Activated naive CD8-positive, alpha-beta T cell treated with anti-CD3 and anti-CD28 coated beads, Interleukin-2, amount 10 ng/mL, durations not matched to agents 7 days and 5 days (primary cell): ENCODE measurements around the gene SERBP1. TPM values are rescaled to one million over a fixed set of nuclear protein-coding genes. Genes with fewer than 3 reads are reported as not detected.
"Not testable (repeated sequence)": the region's sequence is repeated elsewhere in the genome, so short reads cannot be mapped to it uniquely, and the experiment has no call there.

ENCODE experiments used
- ATAC-seq: fragments of 150-1000 bp; cut with Tn5 transposase; one replicate; pipeline ENCODE4 v1.10.0; 2021; ENCODE audit warnings: low read depth, moderate library complexity
- POLR2A ChIA-PET: fragments of 350-600 bp; sonication (Branson Sonifier 250); formaldehyde crosslinking; loops from one replicate; lab custom pipeline; 2021; ENCODE audit warnings: antibody characterized with exemption; lab: Charles Lee
- DNase-seq: peaks from one replicate; pipeline ENCODE4 v3.0.0; 2021
- H3K27ac Mint-ChIP-seq: one replicate; pipeline ENCODE4 v1.8.0; 2022; ENCODE audit warnings: mild to moderate bottlenecking, mixed read lengths
- H3K27me3 Mint-ChIP-seq: one replicate; pipeline ENCODE4 v1.8.0; 2022; ENCODE audit warnings: mild to moderate bottlenecking, moderate library complexity, mixed read lengths
- H3K36me3 Mint-ChIP-seq: one replicate; pipeline ENCODE4 v1.8.0; 2021; ENCODE audit warnings: mild to moderate bottlenecking, mixed read lengths
- H3K4me1 Mint-ChIP-seq: one replicate; pipeline ENCODE4 v1.8.0; 2021; ENCODE audit warnings: mixed read lengths
- H3K4me3 Mint-ChIP-seq: one replicate; pipeline ENCODE4 v1.8.0; 2022; ENCODE audit warnings: mild to moderate bottlenecking, moderate library complexity, mixed read lengths
- H3K9me3 Mint-ChIP-seq: one replicate; pipeline ENCODE4 v1.8.0; 2021; ENCODE audit warnings: mixed read lengths
- total RNA-seq, 2 experiments: library from RNA; stranded (reverse); gene quantifications; one replicate each; pipeline ENCODE4 v1.2.3, GENCODE V29; 2021

The SERBP1 gene
- total RNA-seq, 2 experiments from 2014 or later: 219 to 221 TPM

DNA sequence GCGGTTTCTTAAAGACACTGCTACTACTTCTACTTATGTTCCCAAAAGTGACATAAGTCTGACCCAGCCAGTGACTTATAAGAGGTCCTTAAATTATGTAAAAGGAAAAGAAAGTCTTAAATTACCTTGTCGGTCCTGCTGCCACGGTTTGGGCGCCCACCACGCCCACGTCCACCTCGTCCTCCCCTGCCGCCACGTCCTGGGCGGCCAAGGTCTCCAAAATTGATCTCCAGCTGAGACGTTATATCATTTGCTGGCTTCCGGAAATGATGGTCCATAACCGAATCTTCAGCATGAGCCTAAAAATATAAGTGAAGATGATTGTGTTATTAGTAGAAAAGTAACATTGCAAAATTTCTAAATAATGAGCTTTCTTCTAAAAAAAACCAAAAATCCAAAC is 15.2 kb downstream of the SERBP1 start:
- peaks cover 51% of the 10 kb centered on the region for H3K36me3 Mint-ChIP-seq
- H3K9me3 Mint-ChIP-seq: no peaks in the 10 kb centered on the region
- H3K4me1 Mint-ChIP-seq: peaks cover 32% of the 10 kb centered on the region
- DNase-seq (no peak), ATAC-seq (no peak)
- POLR2A ChIA-PET: interaction anchor here (0.9 kb wide), 1 partner anchor 13 kb away, joined by 3 read pairs; no protein-coding TSS in a partner anchor
- H3K27ac Mint-ChIP-seq: no peak overlapping the region
- no peaks in the 10 kb centered on the region for H3K27me3 Mint-ChIP-seq
- H3K4me3 Mint-ChIP-seq: no peak overlapping the region

DNA sequence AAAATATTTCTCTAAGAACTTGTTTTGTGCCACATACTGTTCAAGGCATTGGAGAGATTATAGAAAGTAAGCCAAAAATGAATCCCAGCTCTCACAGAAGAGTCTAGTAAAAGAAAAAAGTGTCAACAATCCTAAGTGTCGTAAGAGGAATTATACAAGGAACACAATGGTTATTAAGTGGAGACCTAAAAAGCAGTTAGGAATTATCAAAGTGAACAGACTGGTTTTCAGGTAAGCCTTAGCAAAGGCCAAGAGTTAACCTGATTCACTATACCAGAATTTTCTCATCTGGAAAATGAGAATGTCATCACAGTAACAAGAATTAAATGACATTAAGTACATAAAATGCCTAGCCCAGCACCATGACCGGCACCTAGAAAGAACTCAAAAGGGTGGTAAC is 15.6 kb downstream of the SERBP1 start:
- ATAC-seq (no peak), DNase-seq (no peak)
- Mint-ChIP-seq H3K27ac (no peak overlapping the region), H3K27me3 (no peaks in the 10 kb centered on the region), H3K9me3 (no peaks in the 10 kb centered on the region), H3K4me3 (no peak overlapping the region), H3K36me3 (peaks cover 50% of the 10 kb centered on the region), H3K4me1 (peaks cover 29% of the 10 kb centered on the region)
- POLR2A ChIA-PET: no interaction called here

DNA sequence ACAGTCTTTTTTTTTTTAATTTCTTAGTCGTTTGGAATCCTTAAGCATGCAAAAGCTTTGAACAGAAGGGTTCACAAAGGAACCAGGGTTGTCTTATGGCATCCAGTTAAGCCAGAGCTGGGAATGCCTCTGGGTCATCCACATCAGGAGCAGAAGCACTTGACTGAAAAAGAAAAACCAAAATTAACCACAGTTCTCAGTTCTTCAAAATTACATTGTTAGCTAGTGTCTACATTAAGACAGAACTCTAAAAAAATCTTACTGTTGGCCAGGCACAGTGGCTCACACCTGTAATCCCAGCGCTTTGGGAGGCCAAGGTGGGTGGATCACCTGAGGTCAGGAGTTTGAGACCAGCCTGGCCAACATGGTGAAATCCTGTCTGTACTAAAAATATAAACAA is 17.1 kb downstream of the SERBP1 start:
- Mint-ChIP-seq H3K4me1 (peaks cover 22% of the 10 kb centered on the region), H3K36me3 (peaks cover 47% of the 10 kb centered on the region)
- H3K27ac Mint-ChIP-seq, DNase-seq, H3K9me3 Mint-ChIP-seq, POLR2A ChIA-PET, H3K27me3 Mint-ChIP-seq, H3K4me3 Mint-ChIP-seq, ATAC-seq: not testable (repeated sequence)

DNA sequence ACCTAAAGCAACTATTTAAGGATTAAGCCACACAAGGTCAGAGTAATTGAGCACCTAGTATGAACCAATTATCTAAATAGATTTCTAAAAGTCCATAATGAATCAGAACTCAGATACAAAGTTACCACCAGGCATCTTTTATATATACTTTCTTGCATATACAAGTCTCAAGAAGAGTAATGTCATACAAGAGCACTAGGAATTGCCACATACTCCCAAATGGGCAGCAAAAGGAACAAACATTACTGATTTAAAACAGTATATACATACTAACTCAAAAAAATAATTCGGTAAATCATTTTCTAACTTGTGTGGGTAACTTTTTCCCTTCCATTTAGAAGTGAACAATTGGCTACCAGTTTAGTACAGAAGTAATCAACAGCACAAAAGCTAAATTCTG is 22.1 kb downstream of the SERBP1 start:
- Mint-ChIP-seq H3K36me3 (peaks cover 23% of the 10 kb centered on the region), H3K9me3 (no peaks in the 10 kb centered on the region), H3K4me1 (peaks cover 5% of the 10 kb centered on the region), H3K27ac (no peak overlapping the region), H3K27me3 (no peaks in the 10 kb centered on the region), H3K4me3 (no peak overlapping the region)
- no peak for DNase-seq
- ATAC-seq: no peak
- POLR2A ChIA-PET: interaction anchor here (0.9 to 2.0 kb wide), 2 partner anchors 22 to 101 kb away, joined by 3 to 7 read pairs; partner anchors contain the start of genes IL12RB2 and SERBP1

DNA sequence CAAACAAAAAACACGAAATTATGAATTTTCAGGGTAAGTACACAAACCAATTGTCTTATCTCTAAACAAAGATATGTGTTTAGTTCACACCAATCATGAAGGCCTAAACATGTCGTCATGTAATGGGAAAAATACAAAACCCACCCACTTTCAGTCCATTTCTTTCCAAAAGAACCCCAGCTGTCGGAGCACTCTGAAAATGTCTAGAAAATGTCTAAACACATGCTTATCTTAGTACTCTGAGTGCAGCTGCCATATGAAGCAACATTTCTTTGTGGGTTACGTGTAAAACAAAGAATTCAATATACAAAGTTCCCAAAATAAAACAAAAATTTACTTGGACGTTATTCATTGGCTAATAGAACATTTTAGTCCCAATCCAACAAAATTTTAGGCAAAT is 22.7 kb downstream of the SERBP1 start:
- DNase-seq (no peak), ATAC-seq (no peak)
- peaks cover 23% of the 10 kb centered on the region for H3K36me3 Mint-ChIP-seq
- POLR2A ChIA-PET: interaction anchor here (2.0 kb wide), 1 partner anchor 22 kb away, joined by 7 read pairs; the partner anchor contains the start of gene SERBP1
- no peak overlapping the region for H3K27ac Mint-ChIP-seq
- H3K27me3 Mint-ChIP-seq: no peaks in the 10 kb centered on the region
- H3K4me3 Mint-ChIP-seq: no peak overlapping the region
- peaks cover 5% of the 10 kb centered on the region for H3K4me1 Mint-ChIP-seq
- H3K9me3 Mint-ChIP-seq: no peaks in the 10 kb centered on the region

DNA sequence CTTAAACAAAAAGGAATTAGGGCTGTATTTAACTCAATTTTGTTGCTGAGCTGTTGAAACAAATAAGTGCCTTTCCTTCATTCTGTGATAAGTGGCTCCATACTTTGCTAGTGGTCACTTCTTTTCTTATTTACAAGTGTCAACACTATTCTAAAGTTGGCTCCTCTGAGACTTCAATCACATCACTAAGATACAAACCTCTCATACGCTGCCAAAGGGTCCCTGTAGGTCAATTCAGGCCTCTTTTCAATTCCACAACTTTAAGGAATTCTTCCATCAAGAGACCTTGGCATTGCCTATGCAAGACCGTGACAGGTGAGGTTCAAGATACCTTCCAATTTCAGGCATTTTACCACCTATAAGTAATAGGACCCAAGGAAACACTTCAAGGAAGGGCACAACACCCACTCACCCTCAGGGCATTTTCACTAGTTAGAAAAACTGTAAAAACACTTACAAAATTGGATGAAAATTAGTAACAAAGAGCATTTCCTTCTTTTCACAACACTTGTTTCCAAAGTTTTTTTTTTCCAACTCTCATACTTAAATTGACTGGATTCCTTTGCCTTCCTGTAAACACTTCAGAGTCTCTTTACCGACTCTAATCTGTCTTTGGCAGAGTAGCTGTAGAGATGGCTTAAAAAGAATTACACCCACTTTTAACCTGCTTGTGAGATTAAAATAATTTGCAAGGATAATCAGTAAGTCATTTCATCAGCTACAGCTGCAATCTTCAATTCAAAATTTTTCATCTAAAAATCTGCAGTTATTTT is 24.5 kb downstream of the SERBP1 start:
- POLR2A ChIA-PET: no interaction called here
- no peak overlapping the region for H3K4me3 Mint-ChIP-seq
- H3K27me3 Mint-ChIP-seq: no peaks in the 10 kb centered on the region
- peaks cover 18% of the 10 kb centered on the region for H3K36me3 Mint-ChIP-seq
- H3K9me3 Mint-ChIP-seq: no peaks in the 10 kb centered on the region
- H3K27ac Mint-ChIP-seq: no peak overlapping the region
- no peak for ATAC-seq
- peaks cover 7% of the 10 kb centered on the region for H3K4me1 Mint-ChIP-seq
- DNase-seq: no peak

DNA sequence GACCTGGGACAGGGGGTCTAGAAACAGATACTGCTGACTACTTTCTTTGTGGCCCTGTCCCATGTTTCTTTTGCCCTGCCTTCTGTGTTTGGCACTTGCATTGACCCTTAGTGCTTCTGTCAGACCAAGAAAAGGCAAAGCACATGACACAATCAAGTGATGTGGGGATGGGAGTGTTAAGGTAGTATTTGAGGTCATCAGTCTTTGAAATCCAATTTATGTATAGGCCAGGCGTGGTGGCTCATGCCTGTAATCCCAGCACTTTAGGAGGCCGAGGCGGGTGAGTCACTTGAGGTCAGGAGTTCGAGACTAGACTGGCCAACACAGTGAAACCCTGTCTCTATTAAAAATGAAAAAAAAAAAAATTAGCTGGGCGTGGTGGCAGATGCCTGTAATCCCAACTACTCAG is 26.0 kb downstream of the SERBP1 start:
- H3K4me1 Mint-ChIP-seq: peaks cover 7% of the 10 kb centered on the region
- no peak overlapping the region for H3K4me3 Mint-ChIP-seq
- ATAC-seq: no peak
- no peak overlapping the region for H3K27ac Mint-ChIP-seq
- peaks cover 14% of the 10 kb centered on the region for H3K36me3 Mint-ChIP-seq
- no peaks in the 10 kb centered on the region for H3K9me3 Mint-ChIP-seq
- H3K27me3 Mint-ChIP-seq: no peaks in the 10 kb centered on the region
- no peak for DNase-seq
- POLR2A ChIA-PET: no interaction called here

DNA sequence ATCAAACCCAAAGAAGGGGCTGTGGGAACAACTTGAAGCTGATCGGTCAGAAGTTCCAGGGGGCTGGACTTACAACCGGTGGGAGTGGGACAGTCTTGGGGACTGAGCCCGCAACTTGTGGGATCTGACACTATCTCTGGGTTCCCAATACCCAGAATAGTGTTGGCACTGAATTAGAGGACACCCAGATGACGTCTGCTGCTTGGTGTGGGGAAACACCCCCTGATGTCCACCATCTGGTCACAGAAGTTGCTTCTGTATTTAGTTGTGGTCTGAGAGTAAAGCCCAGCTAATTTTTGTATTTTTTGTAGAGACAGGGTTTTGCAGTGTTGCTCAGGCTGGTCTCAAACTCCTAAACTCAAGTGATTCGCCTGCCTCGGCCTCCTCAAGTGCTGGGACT is 28.8 kb downstream of the SERBP1 start:
- ATAC-seq (no peak), DNase-seq (no peak)
- Mint-ChIP-seq H3K27ac (no peak overlapping the region), H3K36me3 (peaks cover 26% of the 10 kb centered on the region), H3K27me3 (no peaks in the 10 kb centered on the region), H3K9me3 (no peaks in the 10 kb centered on the region), H3K4me1 (peaks cover 4% of the 10 kb centered on the region), H3K4me3 (no peak overlapping the region)
- POLR2A ChIA-PET: no interaction called here

DNA sequence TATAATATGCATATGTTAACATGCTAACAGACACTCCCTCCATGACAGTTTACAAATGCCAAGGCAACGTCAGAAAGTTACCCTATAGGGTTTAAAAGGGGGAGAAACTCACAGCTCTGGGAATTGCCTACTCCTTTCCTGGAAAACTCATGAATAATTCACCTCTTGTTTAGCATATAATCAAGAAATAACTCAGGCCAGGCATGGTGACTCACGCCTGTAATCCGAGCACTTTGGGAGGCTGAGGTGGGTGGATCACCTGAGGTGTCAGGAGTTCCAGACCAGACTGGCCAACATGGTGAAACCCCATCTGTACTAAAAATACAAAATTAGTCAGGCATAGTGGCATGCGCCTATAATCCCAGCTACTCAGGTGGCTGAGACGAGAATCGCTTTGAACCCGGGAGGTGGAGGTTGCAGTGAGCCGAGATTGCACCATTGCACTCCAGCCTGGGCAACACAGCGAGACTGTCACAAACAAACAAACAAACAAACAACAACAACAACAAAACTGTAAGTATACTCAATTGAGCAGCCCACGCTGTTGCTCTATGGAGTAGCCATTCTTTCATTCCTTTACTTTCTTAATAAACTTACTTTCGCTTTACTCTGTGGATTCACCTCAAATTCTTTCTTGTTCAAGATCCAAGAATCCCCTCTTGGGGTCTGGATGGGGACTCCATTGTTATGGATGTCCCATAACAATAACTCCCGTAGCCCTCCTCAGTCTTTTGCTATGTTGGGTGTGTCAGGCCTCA is 30.0 kb downstream of the SERBP1 start:
- H3K4me3 Mint-ChIP-seq, H3K27me3 Mint-ChIP-seq, H3K27ac Mint-ChIP-seq, DNase-seq, H3K4me1 Mint-ChIP-seq, ATAC-seq, POLR2A ChIA-PET, H3K9me3 Mint-ChIP-seq: not testable (repeated sequence)
- peaks cover 27% of the 10 kb centered on the region for H3K36me3 Mint-ChIP-seq

DNA sequence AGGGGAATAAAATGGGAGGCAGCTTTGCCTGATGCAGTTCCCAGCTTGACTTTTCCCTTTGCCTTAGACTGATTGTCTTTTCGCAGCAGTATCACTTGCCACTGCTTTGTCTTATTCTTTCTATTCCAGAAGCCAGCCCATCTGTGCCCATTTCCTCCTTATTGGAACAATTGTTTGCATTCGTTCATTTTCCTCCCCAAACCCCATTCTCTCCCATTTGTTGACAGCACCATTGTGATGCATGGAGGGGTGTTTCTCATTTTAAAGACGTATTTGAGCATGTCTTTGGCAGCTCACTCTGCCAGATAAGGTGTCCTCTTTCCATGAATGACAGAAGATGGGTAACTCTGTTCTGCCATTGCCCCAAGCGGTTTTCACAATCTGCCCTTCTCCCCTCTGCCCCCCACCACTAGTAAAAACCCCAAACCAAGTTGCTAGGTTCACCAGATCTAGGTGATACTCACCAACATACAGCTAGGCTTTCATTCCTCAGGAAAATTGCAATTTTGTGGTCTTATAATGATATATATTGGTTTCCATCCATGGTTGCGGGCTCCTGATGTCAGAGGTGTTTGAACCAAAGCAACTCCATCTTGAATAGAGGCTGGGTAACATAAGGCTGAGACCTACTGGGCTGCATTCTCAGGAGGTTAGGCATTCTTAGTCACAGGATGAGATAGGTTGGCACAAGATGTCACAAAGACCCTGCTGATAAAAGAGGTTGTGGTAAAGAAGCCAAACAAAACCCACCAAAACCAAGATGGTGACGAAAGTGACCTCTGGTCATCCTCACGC is 30.8 kb downstream of the SERBP1 start:
- DNase-seq (no peak), ATAC-seq (no peak)
- Mint-ChIP-seq H3K36me3 (peaks cover 27% of the 10 kb centered on the region), H3K27ac (no peak overlapping the region), H3K4me1 (peaks cover 4% of the 10 kb centered on the region), H3K27me3 (no peaks in the 10 kb centered on the region), H3K4me3 (no peak overlapping the region), H3K9me3 (no peaks in the 10 kb centered on the region)
- POLR2A ChIA-PET: no interaction called here

DNA sequence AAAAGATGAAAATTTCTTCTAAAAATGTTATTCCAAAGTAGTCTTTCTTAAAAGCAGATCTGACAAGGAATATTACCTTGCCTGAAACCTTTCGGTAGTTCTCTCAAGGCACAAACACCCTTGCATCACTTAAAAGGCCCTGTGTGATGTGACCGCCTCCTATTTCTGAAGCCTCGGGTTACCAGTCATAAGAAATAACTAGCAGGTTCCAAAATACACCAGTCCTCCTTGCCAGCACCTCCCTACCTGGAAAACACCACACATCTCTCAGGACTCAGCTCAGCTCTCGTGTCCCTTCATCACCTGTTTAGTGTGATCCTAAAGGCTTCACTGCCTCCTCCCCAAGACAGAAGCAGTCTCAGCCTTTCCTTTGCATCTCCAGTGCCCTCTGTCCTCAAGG is 35.7 kb downstream of the SERBP1 start:
- Mint-ChIP-seq H3K27ac (no peak overlapping the region), H3K4me3 (no peak overlapping the region), H3K9me3 (no peaks in the 10 kb centered on the region), H3K4me1 (peaks cover 2% of the 10 kb centered on the region), H3K27me3 (no peaks in the 10 kb centered on the region), H3K36me3 (peaks cover 32% of the 10 kb centered on the region)
- DNase-seq (no peak), ATAC-seq (no peak)
- POLR2A ChIA-PET: no interaction called here

DNA sequence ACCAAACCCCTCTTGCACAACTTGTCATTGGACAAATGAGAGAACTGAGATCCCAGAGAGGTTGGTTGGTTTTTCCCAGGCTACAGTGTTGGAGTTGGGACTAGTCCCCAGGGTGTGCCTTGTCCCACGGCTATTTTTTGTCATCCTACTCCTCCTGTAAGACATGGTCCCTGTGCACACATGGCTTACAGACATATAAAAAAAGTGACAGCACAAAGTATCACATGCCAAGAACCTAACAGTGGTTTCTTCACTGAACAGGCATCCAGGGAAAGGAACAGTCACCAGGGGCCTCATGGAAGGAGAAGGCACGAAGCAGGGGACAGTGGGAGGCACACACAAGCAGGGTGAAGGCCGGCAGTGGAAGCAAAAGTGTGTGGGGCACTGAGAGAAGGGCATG is 36.5 kb downstream of the SERBP1 start:
- H3K4me1 Mint-ChIP-seq: peaks cover 2% of the 10 kb centered on the region
- no peak for ATAC-seq
- H3K4me3 Mint-ChIP-seq: no peak overlapping the region
- peaks cover 32% of the 10 kb centered on the region for H3K36me3 Mint-ChIP-seq
- no peaks in the 10 kb centered on the region for H3K9me3 Mint-ChIP-seq
- H3K27ac Mint-ChIP-seq: peak overlapping the region; percentile 68
- DNase-seq: no peak
- no peaks in the 10 kb centered on the region for H3K27me3 Mint-ChIP-seq
- POLR2A ChIA-PET: no interaction called here

DNA sequence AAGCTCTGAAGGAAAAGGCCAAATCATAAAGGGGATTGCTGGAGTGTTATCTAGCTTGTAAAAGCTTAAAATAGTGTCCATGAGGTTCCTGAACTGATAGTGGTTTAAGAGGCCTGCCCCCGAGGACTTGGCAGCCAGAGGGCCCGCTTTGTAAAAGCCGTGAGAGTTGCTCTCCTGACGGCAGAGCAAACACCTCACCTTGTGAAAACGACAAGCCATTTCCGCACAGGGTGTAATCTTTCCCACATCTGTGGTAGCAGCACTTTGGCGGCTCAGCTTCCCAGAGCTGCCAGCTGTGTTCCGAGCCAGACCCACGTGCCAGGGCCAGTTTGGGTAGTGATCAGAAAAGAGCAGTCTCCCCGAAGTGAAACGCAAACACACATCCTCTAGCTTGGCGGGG is 37.0 kb downstream of the SERBP1 start:
- Mint-ChIP-seq H3K27ac (no peak overlapping the region), H3K27me3 (no peaks in the 10 kb centered on the region), H3K4me3 (no peak overlapping the region), H3K9me3 (no peaks in the 10 kb centered on the region), H3K4me1 (peaks cover 2% of the 10 kb centered on the region), H3K36me3 (peaks cover 32% of the 10 kb centered on the region)
- no peak for ATAC-seq
- no peak for DNase-seq
- POLR2A ChIA-PET: no interaction called here
